ENCODE results near the gene RRBP1. TPM values are rescaled to one million over a fixed set of nuclear protein-coding genes. Genes with fewer than 3 reads are reported as not detected.

The RRBP1 gene
- total and polyA plus RNA-seq, 2 of the 4 experiments (the other 2 are of a cell fraction): 90.2 to 136 TPM

DNA sequence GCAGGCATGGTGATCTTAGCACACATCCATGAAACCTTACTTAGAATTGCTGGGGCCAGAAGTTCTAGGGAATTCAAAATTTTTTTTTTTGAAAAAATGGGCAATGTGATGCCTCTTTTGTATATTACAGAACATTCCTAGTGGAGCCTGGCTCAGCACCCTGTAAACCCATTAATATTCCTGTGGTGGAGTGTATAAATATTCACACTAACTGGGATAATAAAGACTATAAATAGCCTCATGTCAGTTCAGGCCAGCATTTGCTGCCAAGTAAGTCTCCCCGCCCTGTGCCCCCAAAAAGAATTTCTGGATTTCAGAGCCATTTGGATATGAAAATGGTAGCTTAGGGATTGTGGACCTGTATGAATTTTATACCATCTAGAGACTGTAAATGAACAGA is 32.6 kb upstream of the RRBP1 start:
- no peak for TF ChIP-seq MAFK (IDR thresholded peaks at IDR 0.05; ENCODE audit: low read depth, low read length)
- no peak for TF ChIP-seq POLR2A (IDR thresholded peaks at IDR 0.05; ENCODE audit: low read depth, low read length)
- no peak for TF ChIP-seq CEBPB (IDR thresholded peaks at IDR 0.05; ENCODE audit: low read depth, low read length)
- TF ChIP-seq FOS (IDR thresholded peaks at IDR 0.05; ENCODE audit: low read depth, low read length): no peak
- TF ChIP-seq BHLHE40 (IDR thresholded peaks at IDR 0.05; ENCODE audit: low read depth, low read length): no peak
- no peak for TF ChIP-seq NFE2L2 (IDR thresholded peaks at IDR 0.05; ENCODE audit: low read depth, low read length)
- TF ChIP-seq SMC3 (IDR thresholded peaks at IDR 0.05; ENCODE audit: low read depth, low read length): no peak
- no peak for DNase-seq
- no TSS peak for BruUV-seq (replicated peaks)
- Histone ChIP-seq H4K5ac (ENCODE audit: low read depth, low read length) (no peak overlapping the region), H3K4me2 (ENCODE audit: low read depth, low read length) (no peak overlapping the region), H3K9me1 (ENCODE audit: insufficient read depth, low read length) (peaks cover 23% of the 10 kb centered on the region), H2BK5ac (ENCODE audit: low read depth, low read length, poor library complexity, severe bottlenecking) (no peak overlapping the region), H4K20me1 (ENCODE audit: insufficient read depth, low read length) (no peaks in the 10 kb centered on the region), H4K91ac (ENCODE audit: insufficient read depth, low read depth, low read length) (no peak overlapping the region), H3K18ac (ENCODE audit: low read depth, low read length) (no peak overlapping the region), H3K23ac (ENCODE audit: low read depth, low read length) (no peak overlapping the region), H3K9ac (ENCODE audit: low read depth, low read length) (no peak overlapping the region), H3K27me3 (ENCODE audit: control insufficient read depth, insufficient read depth, low read length) (no peaks in the 10 kb centered on the region), H2AK5ac (ENCODE audit: low read depth, low read length) (no peak overlapping the region), H2AFZ (replicated peaks; ENCODE audit: low read length, poor library complexity) (no peak overlapping the region), H3K4ac (ENCODE audit: low read depth, low read length) (no peak overlapping the region), H4K8ac (ENCODE audit: low read depth in 2 of 2, low read length in 2 of 2) (no peak overlapping the region), H2BK20ac (ENCODE audit: low read depth, low read length) (no peak overlapping the region), H2AK9ac (replicated peaks; ENCODE audit: low read depth, low read length, poor library complexity) (no peak overlapping the region), H3K56ac (ENCODE audit: extremely low read depth, insufficient read depth, low read length) (no peak overlapping the region), H2BK120ac (ENCODE audit: low read depth, low read length) (no peak overlapping the region), H3K9me3 (ENCODE audit: control insufficient read depth, insufficient read depth, low read length) (no peaks in the 10 kb centered on the region), H3K36me3 (ENCODE audit: control insufficient read depth, insufficient read depth, low read length) (no peaks in the 10 kb centered on the region), H2BK15ac (ENCODE audit: low read depth, low read length) (no peak overlapping the region), H3K79me1 (ENCODE audit: low read depth in 1 of 2, low read length in 2 of 2) (no peaks in the 10 kb centered on the region), H3K14ac (replicated peaks; ENCODE audit: low read depth, low read length) (no peak overlapping the region), H3K4me1 (ENCODE audit: control insufficient read depth, insufficient read depth, low read length) (peaks cover 21% of the 10 kb centered on the region), H3K27ac (ENCODE audit: insufficient read depth, low read length) (no peak overlapping the region), H3K4me3 (ENCODE audit: insufficient read depth, low read depth, low read length) (no peak overlapping the region)
- ATAC-seq (ENCODE audit: low read depth): no peak
- dilution Hi-C loops (cut with HindIII; ENCODE audit: low sequenced_read_pairs, unreplicated experiment): no loop called here
- ChIA-PET POLR2A (ENCODE audit: unreplicated experiment) (no interaction called here), CTCF (no interaction called here)
- intact Hi-C loops (cut with micrococcal nuclease): no loop called here
- no CpG with 5 or more reads among the region's 1 CpG for WGBS, 2 experiments (ENCODE audit: extremely low coverage in 2 of 2, insufficient read length in 1 of 2)
- in situ Hi-C loops (cut with MboI; ENCODE audit: low sequenced_read_pairs): no loop called here
